ENCODE results near the gene E4F1.

E4F1 gene

DNA sequence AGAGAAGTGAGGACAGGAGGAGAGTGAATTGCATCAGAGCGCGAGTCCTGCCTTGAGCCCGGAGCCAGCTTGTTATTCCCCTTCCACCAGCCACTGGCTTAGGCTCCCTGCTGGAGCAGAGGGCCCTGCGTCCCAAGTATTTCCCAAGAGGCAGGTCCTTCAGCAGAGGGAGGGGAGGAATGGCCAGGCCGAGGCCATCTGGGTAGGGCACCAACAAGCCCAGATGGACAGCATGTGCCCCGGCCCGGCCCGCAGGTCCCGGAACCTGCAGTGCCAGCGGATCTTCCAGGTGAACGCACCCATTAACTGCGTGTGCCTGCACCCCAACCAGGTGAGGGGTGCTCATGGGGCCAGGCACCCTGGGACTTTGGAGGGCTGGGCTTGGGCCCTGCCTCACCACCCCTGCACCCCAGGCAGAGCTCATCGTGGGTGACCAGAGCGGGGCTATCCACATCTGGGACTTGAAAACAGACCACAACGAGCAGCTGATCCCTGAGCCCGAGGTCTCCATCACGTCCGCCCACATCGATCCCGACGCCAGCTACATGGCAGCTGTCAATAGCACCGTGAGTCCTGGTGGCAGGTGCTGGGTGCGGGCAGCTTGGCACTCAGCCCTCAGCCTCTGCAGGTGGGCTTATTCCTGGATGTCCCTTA is 16.5 kb upstream of the E4F1 start:
- DNase-seq (ENCODE audit: low read depth) = no peak

DNA sequence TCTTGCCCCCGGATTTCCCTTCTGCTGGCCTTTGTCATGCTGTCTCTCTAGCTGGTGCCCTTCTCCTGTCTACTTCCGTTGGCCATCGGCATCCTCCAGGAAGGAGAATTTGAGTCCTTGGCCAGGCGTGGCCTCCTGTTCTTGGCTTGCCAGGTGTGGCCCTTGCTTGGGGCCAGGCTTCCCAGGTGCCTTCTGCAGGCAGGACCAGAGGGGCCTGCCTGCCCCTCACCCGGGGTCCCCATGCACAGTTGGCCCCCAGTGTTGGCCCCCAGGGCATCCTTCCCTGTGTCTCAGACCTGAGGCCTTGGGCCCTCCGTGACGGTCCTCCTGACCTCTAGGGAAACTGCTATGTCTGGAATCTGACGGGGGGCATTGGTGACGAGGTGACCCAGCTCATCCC is 15.5 kb upstream of the E4F1 start:
- DNase-seq (ENCODE audit: low read depth) = no peak

DNA sequence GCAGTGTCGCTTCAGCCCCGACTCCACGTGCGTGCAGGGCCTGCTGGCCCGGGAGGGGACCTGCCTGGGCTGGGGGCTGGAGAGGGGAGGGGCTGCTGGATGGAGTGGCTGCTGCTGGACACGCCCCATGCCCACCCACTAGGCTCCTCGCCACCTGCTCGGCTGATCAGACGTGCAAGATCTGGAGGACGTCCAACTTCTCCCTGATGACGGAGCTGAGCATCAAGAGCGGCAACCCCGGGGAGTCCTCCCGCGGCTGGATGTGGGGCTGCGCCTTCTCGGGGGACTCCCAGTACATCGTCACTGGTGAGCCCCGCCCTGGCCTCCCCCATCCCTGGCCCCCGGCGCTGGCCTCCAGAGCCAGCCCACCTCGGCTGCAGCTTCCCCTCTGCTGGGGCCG is 15.1 kb upstream of the E4F1 start:
- DNase-seq (ENCODE audit: low read depth) = no peak

DNA sequence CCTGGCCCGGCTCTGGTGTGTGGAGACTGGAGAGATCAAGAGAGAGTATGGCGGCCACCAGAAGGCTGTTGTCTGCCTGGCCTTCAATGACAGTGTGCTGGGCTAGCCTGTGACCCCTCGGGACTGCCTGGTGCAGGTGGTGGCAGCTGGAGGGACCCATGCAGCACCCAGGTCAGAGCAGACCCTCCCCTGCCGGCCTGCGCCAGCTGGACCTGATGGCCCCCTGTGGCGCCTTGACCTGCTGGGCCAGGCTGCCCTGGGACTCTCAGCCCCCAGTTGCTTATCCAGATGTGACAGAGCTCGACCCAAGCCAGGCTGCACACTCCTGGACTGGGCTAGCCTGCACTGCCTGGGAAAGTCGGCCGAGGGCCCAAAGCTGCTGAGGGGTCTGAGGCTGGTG is 14.6 kb upstream of the E4F1 start:
- no peak for DNase-seq (ENCODE audit: low read depth)

DNA sequence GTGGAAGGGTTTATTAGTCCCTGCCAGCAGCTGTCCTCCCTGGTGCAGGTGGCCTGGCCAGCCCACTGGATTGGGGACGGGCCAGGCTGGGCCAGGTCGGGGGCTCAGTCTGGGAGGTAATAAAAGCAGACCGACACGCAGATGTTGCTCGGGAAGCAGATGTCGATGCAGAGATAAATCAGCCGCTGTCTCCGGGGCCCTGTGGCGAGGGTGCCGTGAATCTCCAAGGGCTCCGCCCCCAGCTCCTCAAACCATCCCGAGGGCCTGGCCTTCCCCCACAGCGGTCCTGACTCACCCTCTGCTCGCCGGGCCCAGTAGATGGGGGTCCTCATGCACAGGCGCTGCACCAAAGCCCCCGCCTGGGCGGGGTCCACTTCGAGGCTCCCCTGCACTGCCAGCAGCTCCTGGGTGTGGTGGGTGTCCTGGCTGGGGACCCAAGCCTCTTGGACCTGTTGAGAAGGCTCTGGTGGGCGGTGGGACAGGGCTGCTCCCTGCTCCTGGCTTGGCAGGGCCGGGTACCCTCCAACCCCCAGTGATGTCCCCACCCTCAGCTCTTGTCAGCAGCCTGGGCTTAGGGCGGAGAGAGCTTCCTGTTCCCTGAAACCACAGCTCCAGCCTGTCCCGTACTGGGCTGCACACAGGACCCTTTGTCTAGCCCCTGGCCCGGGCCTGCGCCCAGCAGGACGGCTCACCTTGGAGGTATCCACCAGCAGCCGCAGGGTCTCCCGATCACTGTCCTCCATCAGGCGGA is 14.0 kb upstream of the E4F1 start:
- DNase-seq (ENCODE audit: low read depth) = no peak

DNA sequence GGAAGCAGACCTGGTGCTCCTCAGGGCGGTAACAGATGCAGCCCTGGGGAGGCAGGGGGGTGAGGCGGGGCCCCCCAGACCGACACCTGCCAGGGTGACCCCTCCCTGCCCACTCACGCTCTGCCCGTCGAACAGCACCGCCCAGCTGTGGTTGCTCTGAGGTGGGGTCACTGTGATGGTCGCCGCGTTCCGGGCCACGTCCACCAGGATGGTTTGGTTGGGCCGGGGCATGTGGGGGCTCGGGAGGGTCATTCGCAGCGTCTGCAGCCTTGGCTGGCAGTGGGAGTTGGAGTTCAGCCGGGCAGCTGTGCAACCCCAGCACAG is 13.4 kb upstream of the E4F1 start:
- no peak for DNase-seq (ENCODE audit: low read depth)

DNA sequence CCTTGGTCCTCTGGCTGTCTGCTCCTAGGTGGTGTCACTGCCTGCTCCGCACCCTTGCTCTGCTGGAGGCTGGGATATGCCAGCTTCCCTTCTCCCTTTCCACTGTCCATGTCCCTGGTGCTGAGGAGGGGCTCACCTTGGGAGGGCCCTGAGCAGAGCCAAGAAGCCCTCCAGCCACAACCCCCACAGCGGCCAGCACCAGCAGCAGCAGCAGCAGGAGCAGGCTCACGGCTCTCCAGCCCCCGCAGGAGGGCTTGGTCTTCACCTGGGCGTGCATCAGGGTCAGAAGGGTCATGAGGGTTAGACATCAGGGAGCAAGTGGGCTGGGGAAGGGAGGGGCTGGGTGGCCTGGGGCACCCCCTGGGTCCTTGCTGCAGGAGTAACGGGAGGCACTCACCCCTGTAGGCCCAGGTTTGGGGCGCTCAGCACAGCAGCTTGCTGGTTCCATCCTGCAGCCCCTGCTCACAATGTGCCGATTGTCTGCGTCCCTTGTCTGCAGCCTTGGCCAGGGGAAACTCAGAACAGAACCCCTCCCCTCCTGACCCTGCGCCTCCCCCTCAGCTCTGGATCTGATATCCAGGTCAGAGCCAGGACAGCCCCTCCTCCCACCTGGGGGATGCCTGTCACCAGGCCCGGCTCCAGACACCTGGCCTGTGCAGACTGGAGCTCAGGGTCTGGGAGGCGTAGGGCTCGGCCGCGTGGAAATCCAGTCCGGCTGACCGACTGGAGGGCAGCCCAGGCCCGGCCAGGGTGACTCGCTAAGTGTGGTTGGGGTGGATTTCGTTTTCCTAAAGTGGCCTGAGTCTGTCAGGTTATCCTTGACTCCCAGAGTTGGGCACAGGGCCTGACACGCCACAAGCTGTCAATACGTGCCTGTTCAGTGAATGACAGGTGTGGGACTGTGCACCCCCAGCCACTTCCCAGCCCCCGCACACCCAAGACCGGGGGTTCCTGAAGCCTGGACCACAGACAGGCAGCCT is 12.7 kb upstream of the E4F1 start, which contains the start of gene BRICD5:
Gene BRICD5, minus strand, starts transcription at position 478 of the 980 bp plus-strand sequence. Its CDS starts 30 bp downstream, at position 448.
- no peak for DNase-seq (ENCODE audit: low read depth)

DNA sequence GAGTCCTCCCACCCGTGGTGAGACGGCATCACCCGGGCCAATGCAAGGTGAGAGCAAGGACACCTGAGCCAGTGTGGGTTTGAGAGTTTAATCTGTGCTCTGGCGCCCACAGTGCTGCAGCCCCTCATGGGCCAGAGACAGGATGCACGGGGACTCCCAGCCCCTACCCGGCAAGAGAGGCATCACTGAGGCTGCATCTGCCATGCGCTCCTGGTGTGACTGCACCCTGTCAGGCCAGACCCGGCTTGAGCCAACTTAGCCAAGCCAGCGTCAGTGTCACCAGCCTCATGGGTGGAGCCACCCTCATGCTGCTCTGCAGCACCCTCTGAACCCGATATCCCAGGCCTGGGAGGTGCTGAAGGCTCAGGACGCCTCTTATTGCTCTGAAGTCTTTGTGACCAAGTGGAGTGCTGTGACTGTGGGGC is 11.5 kb upstream of the E4F1 start:
- DNase-seq (ENCODE audit: low read depth) = no peak

DNA sequence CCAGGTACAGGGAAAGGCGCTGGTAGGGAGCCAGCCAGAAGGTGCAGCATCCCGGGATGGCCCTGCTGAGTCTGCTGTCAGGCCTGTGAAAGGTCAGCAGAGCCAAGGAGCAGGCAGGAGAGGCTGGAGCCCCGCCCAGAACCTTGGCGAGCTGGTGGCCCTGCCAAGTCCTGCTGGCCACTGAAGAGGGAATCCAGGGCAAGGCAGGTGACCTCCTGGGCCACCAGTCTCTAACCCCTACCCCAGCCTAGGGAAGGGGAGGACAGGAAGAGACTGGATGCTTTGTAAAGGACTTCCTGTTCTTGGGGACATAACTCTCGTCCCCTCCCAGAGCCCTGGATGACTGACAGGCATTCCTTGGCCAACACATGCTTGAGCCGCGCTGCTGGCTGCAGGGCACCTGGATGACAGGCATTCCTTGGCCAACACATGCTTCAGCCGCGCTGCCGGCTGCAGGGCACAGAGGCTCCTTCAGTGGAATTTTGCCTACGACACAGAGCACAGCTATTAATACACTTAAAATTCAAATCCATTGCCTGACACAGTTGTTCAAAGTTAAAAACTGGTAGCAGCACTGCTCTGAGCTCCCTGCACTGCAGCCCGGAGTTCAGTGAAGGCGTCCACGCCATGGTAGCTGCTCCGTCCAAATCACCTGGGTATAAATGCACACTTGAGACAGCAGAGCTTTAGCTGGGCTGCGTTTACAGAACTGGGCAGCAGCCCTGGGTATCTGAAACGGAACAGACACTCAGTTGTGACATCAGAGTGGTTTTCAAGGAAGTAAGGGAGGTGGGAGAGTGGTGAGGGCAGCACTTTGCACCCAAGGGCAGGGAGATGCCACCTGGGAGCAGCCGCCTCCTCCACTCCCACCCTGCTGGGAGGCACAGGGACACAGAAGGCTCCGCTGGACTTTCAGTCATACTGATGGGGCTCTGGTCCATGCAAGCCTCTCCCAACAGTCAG is 10.7 kb upstream of the E4F1 start:
- no peak for DNase-seq (ENCODE audit: low read depth)

DNA sequence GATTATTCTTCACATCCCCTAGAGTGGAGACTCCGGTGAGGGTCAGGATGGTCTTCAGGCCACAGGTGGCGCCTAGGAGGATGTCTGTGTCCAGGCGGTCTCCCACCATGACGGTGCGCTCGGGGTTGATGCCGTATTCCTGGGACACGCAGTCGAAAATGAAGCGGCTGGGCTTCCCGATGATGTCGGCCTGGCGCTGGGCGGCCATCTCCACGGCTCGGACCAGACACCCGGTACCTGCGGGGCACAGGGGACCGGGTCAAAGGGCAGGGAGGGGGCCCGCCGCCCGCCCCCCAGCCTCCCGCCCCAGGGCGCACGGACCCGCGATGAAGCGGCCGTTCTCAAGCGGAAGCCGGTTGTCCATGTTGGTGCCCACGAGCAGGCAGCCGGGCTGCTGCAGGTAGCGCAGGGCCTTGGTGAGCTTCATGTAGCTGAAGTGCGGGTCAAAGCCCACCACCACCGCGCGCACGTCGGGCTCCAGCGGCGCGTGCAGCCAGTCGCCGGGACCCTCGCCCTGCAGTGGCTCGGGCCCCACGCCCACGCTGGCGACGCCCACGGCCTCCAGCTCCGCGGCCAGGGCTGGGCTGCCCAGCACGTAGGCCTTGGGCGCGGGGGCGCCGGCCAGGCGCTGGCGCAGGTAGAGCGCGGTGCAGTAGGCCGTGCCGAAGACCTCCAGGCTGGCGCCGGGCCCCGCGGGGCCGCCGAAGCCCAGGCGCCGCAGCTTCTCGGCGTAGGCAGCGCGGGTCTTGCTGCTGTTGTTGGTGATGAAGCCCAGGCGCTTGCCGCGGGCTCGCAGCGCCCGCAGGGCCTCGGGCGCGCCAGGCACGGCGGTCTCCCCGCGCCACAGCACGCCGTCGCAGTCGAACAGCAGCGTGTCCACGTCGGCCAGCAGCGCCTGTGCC is 9.3 kb upstream of the E4F1 start:
- no peak for DNase-seq (ENCODE audit: low read depth)

DNA sequence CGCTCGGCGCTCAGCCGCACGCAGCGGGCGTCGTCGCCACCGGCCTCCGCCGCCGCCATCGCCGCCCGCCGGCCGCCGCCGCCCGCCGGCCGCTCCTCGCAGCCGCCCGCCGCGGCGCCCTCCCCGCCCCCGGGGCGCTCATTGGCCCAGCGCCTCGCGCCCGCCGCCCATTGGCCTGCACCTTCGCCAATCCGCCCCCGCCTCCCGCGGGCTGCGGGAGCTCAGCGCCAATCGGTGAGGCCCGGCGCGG is 8.7 kb upstream of the E4F1 start, which contains the start of gene PGP:
Gene PGP, minus strand, starts transcription at position 122 of the 250 bp plus-strand sequence. Its CDS starts 63 bp downstream, at position 59.
- no peak for DNase-seq (ENCODE audit: low read depth)

DNA sequence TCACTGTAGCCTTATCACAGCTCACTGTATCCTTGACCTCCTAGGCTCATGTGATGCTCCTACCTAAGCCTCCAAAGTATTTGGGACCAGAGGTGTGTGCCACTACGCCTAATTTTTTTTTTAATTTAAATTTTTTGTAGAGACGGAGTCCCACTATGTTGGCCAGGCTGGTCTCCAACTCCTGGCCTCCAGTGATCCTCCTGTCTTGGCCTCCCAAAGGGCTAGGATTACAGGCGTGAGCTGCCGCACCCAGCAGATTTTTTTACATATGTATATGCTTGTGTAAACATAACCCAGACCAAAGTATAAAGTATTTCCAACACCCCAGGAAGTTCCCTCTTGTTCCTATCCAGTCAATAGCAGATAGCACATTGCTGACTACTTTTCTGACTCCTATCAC is 7.1 kb upstream of the E4F1 start:
- no peak for DNase-seq (ENCODE audit: low read depth)

DNA sequence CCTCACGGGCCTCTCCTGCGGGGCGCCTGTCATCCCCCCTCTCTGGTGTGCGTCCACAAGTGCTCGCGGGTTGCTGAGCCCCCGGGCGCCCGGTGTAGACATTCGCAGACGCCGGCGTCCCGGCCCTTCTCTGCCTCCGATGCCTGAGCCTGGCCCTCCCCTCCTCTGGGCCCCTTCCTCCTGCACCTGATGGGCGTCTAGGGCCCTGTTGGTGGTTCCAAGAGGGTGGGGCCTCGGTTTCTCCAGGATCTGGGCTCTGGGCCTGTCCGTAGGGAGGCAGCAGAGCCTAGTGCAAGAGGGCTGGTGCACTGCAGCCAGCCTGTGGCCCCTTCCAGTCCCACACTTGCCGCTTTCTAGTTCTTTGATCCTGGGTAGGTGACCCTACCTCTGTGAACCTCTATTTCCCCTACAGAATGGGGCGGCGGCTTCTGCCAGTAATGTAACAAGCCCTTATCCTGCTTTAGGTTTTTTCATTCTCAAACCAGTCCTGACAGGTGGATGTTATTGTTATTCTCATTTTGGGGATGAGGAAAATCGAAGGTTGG is 623 bp downstream of the E4F1 start:
- DNase-seq (ENCODE audit: low read depth) = peak; percentile 32

DNA sequence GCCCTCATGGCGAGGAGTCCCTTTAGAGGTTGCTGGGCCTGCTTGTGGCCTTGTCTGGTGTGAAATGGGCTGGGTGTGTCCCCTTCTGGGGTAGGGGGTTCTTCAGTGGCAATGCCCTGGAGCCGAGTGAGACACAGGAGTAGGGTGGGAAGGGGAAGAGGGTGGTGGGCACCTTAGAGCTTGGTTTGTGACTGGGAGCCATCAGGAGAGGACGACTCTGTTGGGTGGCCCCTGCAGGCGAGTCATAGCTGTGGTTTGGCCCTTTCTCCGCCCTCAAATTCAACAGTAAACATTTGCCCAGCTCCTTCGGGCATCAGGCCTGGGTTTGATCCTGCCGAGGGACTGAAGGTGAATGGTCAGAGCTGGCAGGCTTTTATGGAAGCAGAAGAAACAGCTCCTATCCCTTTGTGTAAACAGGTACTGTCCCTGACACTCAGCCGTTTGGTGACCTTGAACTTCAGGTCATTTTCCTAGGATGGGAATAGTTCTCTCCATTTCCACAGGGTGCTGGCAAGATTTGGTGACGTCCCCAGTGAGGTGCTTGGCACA is 2.9 kb downstream of the E4F1 start:
- DNase-seq (ENCODE audit: low read depth) = no peak

DNA sequence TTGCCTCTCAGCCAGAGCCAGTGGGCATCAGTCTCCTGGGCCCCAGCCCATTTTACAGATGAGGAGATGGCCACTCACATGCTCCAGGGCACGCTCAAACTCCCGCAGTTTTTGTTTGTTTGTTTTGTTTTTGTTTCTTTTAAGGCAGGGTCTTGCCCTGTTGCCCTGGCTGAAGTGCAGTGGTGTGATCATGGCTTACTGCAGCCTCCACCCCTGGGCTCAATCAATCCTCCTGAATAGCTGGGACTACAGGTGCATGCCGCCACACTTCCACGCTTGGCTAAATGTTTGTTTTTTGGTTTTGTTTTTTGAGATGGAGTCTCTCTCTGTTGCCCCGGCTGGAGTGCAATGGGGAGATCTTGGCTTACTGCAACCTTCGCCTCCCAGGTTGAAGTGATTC is 3.5 kb downstream of the E4F1 start:
- DNase-seq (ENCODE audit: low read depth) = no peak

DNA sequence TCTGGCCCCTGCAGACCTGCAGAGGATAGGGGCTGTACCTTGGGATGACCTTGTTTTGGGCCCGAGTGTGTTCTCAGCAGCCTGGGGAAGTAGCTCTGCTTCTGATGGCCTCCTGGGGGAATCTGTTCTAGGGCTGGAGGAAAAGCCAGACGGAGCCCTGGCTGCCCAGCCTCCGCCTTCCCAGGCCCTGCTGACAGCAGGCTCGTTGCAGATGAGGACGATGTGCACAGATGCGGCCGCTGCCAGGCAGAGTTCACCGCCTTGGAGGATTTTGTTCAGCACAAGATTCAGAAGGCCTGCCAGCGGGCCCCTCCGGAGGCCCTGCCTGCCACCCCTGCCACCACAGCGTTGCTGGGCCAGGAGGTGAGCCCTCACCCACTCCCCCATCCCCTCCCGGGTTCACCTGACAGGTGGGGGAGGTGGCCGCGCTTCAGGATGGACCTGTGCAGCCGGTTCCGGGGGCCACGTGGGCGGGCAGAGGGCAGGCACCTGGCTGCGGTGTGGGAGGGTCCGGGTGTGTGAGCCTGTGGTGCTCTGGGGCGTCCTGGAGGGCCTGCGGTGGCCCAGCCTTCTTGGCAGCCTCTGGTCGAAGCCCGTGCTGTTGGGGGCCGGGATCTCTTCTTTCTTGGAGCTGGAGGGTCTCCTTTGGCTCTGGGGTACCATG is 4.9 kb downstream of the E4F1 start:
- no peak for DNase-seq (ENCODE audit: low read depth)

DNA sequence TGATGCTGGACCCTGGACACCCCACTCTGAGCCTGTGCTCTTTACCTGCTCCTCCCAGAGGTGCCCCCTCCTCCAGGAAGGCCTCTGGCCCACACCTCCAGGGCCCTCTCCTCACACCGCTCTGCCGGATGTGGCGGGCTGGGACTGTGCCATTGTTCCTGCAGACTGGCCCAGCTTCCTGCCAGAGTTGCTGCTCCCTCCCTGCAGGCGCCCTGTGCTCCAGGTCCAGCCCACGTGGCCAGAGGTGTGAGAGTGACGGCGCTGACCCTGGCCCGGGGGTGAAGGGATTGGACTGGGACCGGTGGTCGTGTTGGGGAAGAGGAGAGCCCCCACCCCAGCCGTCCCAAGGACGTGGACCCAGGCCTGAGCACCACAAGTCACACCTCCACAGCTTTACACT is 5.7 kb downstream of the E4F1 start:
- DNase-seq (ENCODE audit: low read depth) = no peak

DNA sequence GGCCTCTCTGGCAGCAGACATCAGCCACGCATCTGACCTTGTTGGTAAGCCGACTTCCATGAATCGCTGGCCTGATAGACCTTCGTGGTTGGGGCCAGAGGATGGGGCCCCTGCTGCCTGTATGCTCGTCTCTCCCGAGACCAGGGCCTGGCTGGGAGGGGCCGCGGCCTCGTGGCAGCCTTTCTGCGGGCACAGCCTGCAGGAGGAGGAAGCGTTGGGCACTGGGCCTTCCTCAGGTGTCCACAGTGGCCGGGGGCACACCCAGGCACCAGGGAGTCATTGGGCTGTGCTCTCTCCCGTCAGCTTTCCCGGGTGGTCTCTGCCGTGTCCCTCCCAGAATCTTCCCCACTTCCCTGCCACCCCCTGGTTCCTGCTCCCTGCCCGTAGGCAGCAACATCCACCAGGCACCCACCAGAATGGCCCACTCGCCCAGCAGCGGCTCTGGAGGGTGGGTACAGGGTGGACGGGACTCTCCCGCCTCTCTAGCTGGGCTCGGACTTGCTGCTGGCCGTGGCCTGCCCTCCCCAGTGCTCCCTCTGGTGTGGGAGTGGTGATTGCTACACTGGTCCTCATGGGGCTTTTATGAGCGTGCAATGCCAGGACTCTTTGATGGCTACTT is 6.3 kb downstream of the E4F1 start:
- DNase-seq (ENCODE audit: low read depth) = no peak

DNA sequence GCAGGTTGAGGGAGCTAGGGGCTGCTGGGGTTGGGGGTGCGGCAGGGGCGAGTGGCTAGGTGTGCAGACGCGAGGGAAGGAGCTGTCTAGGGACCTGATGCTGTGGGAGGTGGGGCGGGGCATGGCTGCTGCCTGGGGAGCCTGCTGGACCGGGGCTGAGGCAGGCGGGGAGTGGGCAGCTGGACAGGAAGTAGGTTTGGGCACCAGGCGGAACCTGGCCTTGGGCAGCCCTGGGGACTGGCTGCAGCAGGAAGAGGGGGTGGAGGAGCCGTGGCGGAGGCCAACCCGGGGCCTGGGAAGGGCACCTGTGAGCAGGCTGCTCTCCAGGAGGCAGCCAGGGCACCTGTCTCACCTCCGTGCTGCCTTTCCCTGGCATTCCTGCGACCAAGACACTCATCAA is 7.0 kb downstream of the E4F1 start:
- no peak for DNase-seq (ENCODE audit: low read depth)
